Measurements from ENCODE around the gene USB1.

USB1 gene, protein sequence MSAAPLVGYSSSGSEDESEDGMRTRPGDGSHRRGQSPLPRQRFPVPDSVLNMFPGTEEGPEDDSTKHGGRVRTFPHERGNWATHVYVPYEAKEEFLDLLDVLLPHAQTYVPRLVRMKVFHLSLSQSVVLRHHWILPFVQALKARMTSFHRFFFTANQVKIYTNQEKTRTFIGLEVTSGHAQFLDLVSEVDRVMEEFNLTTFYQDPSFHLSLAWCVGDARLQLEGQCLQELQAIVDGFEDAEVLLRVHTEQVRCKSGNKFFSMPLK

DNA sequence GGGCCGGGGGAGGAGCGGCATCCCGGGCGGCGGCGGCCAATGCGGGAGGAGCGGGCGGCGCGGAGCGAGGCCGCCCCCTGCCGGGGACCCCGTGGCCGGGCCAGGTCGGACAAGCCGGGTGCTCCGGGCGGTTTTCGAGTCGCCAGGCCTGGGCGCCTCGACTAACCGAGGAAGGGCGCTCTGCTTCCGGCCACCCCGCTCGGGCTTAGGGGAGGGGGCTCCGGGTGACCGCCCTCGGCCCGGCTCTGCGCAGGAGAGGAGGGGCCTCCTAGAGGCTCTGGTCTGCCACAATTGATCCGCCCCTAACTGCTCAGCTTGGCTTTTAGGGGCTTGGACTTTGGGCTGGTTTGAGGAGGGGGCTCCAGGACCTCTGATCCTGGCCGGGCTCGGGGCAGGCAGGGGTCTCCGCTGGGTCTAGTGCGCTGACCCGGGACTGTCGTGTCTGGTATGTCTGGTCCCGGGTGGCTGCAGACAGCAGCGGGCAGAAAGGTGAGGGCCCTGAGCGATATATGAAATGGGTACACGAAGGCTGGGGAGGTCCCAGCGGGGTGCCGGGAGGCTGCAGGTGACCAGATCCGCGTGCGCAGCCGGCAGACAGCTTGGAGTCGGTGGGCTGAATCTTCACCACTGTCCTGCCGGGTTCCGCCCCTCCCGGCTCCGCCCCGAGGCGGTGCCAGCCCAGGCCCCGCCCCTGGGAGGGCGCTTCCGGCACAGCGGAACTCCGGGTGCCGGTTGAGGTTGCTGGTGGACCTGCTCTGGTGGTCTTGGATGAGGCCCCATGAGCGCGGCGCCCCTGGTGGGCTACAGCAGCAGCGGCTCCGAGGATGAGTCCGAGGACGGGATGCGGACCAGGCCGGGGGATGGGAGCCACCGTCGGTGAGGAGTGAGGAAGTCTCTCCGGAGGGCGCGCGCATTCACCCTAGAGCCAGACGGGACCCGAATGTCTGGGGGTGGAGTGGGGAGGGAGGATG is at the start of gene USB1:
TSS of gene USB1 (plus strand) at position 702 of the 971 bp plus-strand sequence. CDS start at position 779, 77 bp downstream.
- DNase-seq: peak; percentile 70

- no peak for DNase-seq
Measured at GRCh38 chr16:57952909-57953308, 48.3 kb upstream of the USB1 start.

GRCh38 chr16:57953857-57954256 is 47.4 kb upstream of the USB1 start:
- no peak for DNase-seq

- no peak for DNase-seq
Measured at GRCh38 chr16:57955572-57956188, 45.5 kb upstream of the USB1 start.

GRCh38 chr16:57956270-57956808 is 44.9 kb upstream of the USB1 start:
- DNase-seq: no peak

DNA sequence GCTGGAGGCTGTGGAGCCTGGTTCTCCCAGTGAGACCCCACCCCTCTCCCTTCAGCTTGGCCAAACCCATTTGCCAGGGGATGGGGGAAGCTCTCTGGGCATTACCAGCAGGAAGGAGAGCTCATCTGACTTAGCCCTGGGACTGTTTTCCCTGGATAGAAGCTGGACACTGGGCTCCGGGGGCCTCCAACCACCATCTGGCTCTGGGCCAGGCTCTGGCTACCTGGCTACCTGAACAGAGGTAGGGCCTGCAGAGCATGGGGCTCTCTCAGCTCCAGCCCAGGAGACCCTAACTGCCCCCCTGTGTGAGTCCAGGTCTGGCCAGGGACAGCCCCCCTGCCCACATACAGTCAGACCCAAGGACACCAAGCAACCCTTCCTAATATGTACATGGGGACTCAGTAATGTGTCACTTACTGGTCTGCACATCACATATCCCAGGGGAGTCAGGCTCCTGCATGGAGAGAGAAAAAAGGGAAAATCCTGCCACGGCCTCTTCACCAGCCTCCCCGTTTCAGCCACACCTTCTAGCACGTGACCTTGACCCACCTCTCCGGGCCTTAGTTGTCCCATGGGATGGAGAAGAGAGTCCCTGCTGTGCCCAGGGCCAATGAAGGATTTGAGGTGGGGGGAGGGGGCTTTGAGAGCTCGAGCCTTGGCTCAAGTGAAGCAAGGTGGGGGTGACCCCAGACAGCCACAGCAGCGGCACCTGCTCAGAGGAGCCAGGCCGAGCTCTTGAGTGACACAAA is 44.1 kb upstream of the USB1 start:
- DNase-seq: no peak

DNA sequence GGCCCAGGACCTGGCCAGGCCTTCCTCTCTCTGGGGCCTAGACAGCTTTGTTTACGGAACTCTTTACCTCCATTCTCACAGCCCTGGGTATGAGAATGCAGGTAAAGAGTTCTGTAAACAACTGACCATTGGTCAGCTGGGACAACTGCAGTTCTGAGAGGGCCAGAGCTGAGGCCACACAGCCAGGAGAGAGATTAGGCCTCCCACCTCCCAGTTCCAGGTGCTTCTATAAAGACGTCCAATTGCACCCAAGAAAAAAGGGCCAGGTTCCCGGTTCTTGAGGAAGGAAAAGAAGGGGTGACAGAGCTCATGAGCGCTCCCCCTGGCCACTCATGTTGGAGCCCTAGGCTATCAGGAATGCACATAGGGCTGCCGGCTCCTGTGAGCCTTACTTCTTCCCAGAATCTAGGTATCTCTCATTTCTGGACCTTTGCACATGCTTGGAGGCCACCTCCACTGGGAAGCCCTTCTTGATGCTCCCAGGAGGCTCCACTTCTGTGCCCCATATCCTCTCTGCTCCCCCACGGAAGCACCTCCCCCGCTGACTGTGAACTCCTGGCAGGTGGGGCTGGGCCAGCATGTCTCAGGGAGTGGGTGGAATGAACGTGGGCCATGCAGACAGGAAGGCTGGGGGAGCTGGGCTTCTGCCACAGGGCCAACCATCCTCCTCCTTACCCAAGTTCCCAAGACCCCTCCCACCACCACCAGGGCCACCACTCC is 43.4 kb upstream of the USB1 start:
- DNase-seq: no peak

DNA sequence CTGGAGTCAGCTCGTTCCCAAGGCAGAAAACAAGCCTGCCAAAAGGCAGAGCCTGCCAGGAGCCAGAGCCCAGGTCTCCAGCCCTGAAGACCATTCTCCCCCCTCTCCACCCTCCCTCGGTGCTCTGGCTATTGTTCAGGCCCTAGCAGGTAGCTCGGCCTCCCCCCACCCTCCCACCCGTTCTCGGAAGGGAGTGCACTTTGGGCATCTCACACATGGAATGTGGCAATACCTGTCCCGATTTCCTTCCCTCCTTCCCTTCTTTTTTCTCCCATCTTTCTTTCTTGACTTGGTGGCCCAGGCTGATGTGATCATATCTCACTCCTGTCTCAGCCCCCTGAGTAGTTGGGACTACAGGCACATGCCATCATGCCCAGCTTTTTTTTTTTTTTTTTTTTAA is 42.7 kb upstream of the USB1 start:
- DNase-seq: no peak

DNA sequence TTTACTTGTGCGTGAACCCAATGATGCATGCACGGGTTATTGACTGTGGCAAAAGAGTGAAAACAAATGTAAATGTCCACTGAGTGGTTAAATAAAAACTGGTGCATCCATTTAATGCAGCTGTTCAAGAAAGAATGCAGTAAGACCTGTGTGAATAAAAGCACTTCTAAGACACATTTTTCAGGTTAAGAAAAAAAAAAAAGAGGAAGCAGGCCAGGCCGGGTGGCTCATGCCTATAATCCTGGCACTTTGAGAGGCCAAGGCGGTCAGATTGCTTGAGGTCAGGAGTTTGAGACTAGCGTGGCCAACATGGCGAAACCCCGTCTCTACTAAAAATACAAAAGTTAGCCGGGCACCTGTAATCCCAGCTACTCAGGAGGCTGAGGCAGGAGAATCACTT is 42.1 kb upstream of the USB1 start:
- DNase-seq: no peak

DNA sequence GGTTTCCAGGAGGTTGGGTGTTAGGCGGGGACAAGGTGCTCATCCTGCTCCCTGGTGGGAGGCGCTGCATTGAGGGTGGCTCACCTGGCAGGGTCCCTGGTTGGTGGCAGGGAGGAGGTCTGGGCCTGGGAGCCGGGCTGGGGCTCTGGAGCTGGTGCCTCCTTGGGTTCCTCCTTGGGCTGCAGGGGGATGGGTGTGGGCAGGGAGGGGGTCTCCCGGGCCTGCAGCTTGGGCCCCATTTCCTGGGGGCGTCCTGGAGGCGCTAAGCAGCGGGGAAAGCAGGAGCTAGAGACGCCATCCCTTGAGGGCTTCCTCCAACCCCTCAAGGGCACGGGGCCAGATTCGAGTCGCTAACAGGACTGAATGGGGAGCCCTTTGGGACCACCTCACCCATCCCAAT is 41.4 kb upstream of the USB1 start:
- no peak for DNase-seq

DNA sequence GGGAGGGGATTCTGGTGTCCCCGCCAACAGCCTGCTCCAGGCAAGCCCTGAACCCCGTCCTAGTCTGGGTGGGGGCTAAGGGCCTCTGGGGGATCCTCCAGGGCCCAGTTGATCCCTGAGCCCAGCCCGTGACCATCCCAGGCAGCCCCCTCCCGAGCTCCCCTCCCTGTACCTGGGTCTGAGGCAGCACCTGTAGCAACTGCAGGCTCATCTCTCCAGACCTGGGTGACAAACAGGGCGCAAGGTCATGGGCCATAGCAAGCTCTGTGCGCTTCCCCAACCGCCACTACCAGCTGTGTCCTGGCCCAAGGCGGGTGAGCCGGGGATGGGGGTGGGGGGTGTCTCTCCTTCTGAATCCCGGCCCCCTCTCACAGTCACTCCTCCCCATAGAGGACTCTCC is 40.9 kb upstream of the USB1 start:
- DNase-seq: no peak

DNA sequence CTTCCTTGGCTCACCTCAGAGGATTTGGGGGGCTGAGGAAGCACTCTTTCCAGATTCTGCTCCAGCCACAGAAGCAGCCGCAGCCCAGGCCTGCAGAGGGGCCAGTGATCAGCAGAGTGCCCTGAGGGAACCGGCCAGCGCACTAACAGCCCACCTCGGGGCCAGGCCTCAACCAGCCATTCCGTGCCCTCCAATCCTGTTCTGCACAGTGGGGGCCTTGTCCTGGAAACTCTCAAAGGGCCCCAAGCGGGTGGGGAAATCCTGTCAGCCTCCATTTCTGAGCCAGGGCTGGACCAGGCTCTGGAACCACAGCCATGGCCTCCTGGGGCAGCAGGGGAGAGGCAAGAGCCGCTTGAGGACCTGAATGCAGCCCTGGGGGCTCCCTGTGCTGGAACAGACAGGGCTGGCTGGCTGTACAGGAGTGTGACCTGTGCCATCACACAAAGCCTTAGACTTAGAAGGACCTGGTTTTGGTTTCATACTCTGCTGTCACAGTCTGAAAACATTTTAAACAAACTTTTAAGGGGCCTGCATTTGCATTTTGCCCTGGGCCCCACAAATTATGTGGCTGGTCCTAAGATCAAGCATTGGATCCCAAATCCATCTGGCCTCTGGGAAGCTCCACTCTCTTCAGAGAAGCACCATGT is 40.3 kb upstream of the USB1 start:
- no peak for DNase-seq

DNA sequence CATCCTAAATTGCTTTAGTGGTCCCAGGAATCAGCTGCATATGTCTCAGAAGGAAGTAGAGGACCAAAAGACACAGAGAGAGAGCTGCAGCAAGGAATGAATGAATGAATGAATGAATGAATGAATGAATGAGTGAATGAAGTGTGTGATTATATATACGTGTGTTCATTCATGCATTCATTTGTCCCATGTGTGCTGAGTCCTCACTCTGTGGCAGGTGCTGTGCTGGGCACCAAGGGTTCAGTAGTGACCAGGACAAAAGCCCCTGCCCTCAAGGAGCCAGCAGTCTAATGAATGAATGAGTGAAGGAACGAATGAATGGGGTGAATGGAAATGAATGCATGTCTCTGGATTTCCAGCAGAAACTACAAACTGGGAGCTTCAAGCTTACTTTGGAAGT is 39.7 kb upstream of the USB1 start:
- no peak for DNase-seq

GRCh38 chr16:57962046-57962445 is 39.2 kb upstream of the USB1 start:
- DNase-seq: no peak

DNA sequence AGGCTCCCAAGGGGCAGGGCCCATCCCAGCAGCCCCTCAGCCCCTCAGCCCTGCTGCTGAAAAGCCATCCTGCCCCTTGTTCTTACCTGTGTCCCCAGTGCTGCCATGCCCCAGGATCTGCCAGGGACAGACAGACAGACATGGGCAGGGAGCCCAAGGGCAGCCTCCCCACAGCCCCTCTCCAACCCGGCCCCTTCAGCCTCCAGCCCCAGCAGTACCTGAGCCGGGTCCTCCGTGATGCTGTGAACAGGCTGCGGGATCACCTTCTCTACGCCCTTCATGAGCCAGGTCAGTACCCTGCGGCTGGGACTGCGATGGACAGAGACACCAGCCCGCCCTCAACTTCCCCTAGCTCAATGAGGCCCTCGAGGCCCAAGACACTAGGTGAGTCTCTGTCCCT is 38.5 kb upstream of the USB1 start:
- DNase-seq: no peak

- no peak for DNase-seq
Measured at GRCh38 chr16:57964157-57964700, 37.0 kb upstream of the USB1 start.

DNA sequence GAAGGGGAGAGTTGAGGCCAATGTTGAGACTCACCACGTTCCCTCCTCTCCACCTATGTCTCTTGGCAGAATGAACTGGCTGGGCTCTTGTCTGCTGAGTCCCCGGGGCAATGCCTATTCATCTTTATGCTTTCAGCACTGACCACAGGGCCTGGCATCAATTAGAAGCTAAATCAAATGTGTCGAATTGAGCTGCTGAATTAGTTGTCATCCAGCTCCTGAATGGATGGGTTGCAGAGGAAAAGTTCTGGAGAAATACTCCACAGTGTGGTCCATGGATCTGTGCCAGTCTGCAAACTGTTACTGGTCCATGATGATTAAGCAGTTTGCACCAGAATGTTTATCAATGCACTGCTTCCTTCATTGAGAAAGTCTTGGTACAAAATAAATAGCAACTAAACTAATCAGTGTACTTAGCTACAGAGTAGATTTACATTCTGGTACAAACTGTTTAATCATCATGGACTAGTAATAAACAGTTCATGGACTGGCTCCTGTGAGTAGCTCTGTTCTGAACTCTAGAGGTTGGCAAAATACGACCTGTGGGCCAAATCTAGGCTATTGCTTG is 34.9 kb upstream of the USB1 start:
- DNase-seq: no peak

GRCh38 chr16:57966986-57967385 is 34.2 kb upstream of the USB1 start:
- no peak for DNase-seq

DNA sequence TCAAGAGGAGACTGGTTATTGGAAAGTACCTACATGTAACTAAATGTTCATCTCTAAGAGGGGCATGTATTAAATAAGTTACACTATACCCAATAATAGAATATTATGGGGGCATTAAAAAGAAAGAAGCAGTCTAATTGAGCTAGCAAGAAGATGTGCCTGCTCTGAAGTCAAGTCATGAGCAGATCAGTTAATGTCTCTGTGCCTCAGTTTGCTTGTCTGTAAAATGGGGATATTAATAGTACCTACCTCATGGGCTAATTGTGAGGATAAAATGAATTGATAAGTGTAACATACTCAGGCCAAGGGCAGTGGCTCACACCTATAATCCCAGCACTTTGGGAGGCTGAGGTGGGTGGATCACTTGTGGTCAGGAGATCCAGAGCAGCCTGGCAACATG is 33.3 kb upstream of the USB1 start:
- DNase-seq: no peak

GRCh38 chr16:57969451-57970123 is 31.6 kb upstream of the USB1 start:
- DNase-seq: no peak
